ENCODE data around the gene LMX1A.

GRCh38 chr1:165383067-165383466 lies 26.6 kb upstream of the LMX1A start:
- TF ChIP-seq CTCF (IDR thresholded peaks at IDR 0.05) (no peak), POLR2A (IDR thresholded peaks at IDR 0.05) (no peak)

Data from right lobe of liver (tissue), 4 donors.